ENCODE measurements around the gene LZIC. TPM values are rescaled to one million over a fixed set of nuclear protein-coding genes. Genes with fewer than 3 reads are reported as not detected.

Gene LZIC
- total and polyA plus RNA-seq, 2 donors (not counting 1 experiment from before 2014, with no cell fraction given), result 26.9 to 33.5 TPM

- H2AFZ ChIP-seq (ENCODE audit: low read length), result no peak overlapping the region
- no peak for DNase-seq (ENCODE audit: low read depth in 2 of 2)
- TF ChIP-seq EZH2 (IDR thresholded peaks at IDR 0.05; ENCODE audit: low read length, missing control alignments) (no peak), CTCF (conservative IDR thresholded peaks at IDR 0.05 in 1 of 2, IDR thresholded peaks at IDR 0.05 in 1 of 2; ENCODE audit: low read depth in 1 of 2, low read length in 2 of 2) (no peak)
- no peak overlapping the region for H3K27ac ChIP-seq (ENCODE audit: insufficient read depth, low read length)
- H4K20me1 ChIP-seq (ENCODE audit: control insufficient read depth, extremely low read depth, insufficient read depth, low read length), result no peaks in the 10 kb centered on the region
- H3K9me3 ChIP-seq (ENCODE audit: control insufficient read depth, insufficient read depth, low read depth, low read length), result no peaks in the 10 kb centered on the region
- H3K79me2 ChIP-seq (ENCODE audit: control insufficient read depth, insufficient read depth, low read length), result no peaks in the 10 kb centered on the region
- H3K36me3 ChIP-seq (ENCODE audit: control insufficient read depth, insufficient read depth, low read length), result no peaks in the 10 kb centered on the region
- H3K4me1 ChIP-seq (ENCODE audit: control insufficient read depth, extremely low read depth, insufficient read depth, low read length), result peaks cover 35% of the 10 kb centered on the region
- no peak overlapping the region for H3K9ac ChIP-seq (ENCODE audit: insufficient read depth, low read length)
- H3K4me2 ChIP-seq (ENCODE audit: extremely low read depth, insufficient read depth, low read length), result no peak overlapping the region
- no peaks in the 10 kb centered on the region for H3K27me3 ChIP-seq (ENCODE audit: control insufficient read depth, insufficient read depth, low read length)
- no peak overlapping the region for H3K4me3 ChIP-seq (replicated peaks in 1 of 4; ENCODE audit: control extremely low read depth in 1 of 4, insufficient read depth in 1 of 4, low read depth in 3 of 4, low read length in 4 of 4)
These were observed 53.8 kb downstream of the LZIC start for GRCh38 chr1:9889411-9889810.

GRCh38 chr1:9888886-9889285 lies 54.3 kb downstream of the LZIC start:
- Histone ChIP-seq H4K20me1 (ENCODE audit: control insufficient read depth, extremely low read depth, insufficient read depth, low read length) (no peaks in the 10 kb centered on the region), H2AFZ (ENCODE audit: low read length) (no peak overlapping the region), H3K27ac (ENCODE audit: insufficient read depth, low read length) (no peak overlapping the region), H3K9me3 (ENCODE audit: control insufficient read depth, insufficient read depth, low read depth, low read length) (no peaks in the 10 kb centered on the region), H3K4me2 (ENCODE audit: extremely low read depth, insufficient read depth, low read length) (no peak overlapping the region), H3K4me3 (replicated peaks in 1 of 4; ENCODE audit: control extremely low read depth in 1 of 4, insufficient read depth in 1 of 4, low read depth in 3 of 4, low read length in 4 of 4) (no peak overlapping the region), H3K36me3 (ENCODE audit: control insufficient read depth, insufficient read depth, low read length) (no peaks in the 10 kb centered on the region), H3K27me3 (ENCODE audit: control insufficient read depth, insufficient read depth, low read length) (no peaks in the 10 kb centered on the region), H3K4me1 (ENCODE audit: control insufficient read depth, extremely low read depth, insufficient read depth, low read length) (peaks cover 30% of the 10 kb centered on the region), H3K79me2 (ENCODE audit: control insufficient read depth, insufficient read depth, low read length) (no peaks in the 10 kb centered on the region), H3K9ac (ENCODE audit: insufficient read depth, low read length) (no peak overlapping the region)
- no peak for DNase-seq (ENCODE audit: low read depth in 2 of 2)
- no peak for TF ChIP-seq CTCF (conservative IDR thresholded peaks at IDR 0.05 in 1 of 2, IDR thresholded peaks at IDR 0.05 in 1 of 2; ENCODE audit: low read depth in 1 of 2, low read length in 2 of 2)
- no peak for TF ChIP-seq EZH2 (IDR thresholded peaks at IDR 0.05; ENCODE audit: low read length, missing control alignments)

- peaks cover 23% of the 10 kb centered on the region for H3K4me1 ChIP-seq (ENCODE audit: control insufficient read depth, extremely low read depth, insufficient read depth, low read length)
- no peak overlapping the region for H3K4me2 ChIP-seq (ENCODE audit: extremely low read depth, insufficient read depth, low read length)
- no peaks in the 10 kb centered on the region for H3K36me3 ChIP-seq (ENCODE audit: control insufficient read depth, insufficient read depth, low read length)
- H3K9me3 ChIP-seq (ENCODE audit: control insufficient read depth, insufficient read depth, low read depth, low read length), result no peaks in the 10 kb centered on the region
- no peaks in the 10 kb centered on the region for H4K20me1 ChIP-seq (ENCODE audit: control insufficient read depth, extremely low read depth, insufficient read depth, low read length)
- H3K27ac ChIP-seq (ENCODE audit: insufficient read depth, low read length), result no peak overlapping the region
- H3K27me3 ChIP-seq (ENCODE audit: control insufficient read depth, insufficient read depth, low read length), result no peaks in the 10 kb centered on the region
- DNase-seq (ENCODE audit: low read depth in 2 of 2), result no peak
- no peak overlapping the region for H3K9ac ChIP-seq (ENCODE audit: insufficient read depth, low read length)
- H3K4me3 ChIP-seq (replicated peaks in 1 of 4; ENCODE audit: control extremely low read depth in 1 of 4, insufficient read depth in 1 of 4, low read depth in 3 of 4, low read length in 4 of 4), result no peak overlapping the region
- TF ChIP-seq CTCF (conservative IDR thresholded peaks at IDR 0.05 in 1 of 2, IDR thresholded peaks at IDR 0.05 in 1 of 2; ENCODE audit: low read depth in 1 of 2, low read length in 2 of 2), result no peak
- TF ChIP-seq EZH2 (IDR thresholded peaks at IDR 0.05; ENCODE audit: low read length, missing control alignments), result no peak
- no peaks in the 10 kb centered on the region for H3K79me2 ChIP-seq (ENCODE audit: control insufficient read depth, insufficient read depth, low read length)
- no peak overlapping the region for H2AFZ ChIP-seq (ENCODE audit: low read length)
These were observed 56.1 kb downstream of the LZIC start for GRCh38 chr1:9887070-9887469.
